ENCODE measurements around the gene TMEM107.
A peak's percentile ranks its signal among the peaks of the same experiment; 100 is the strongest.
"Not testable (repeated sequence)": the region's sequence is repeated elsewhere in the genome, so short reads cannot be mapped to it uniquely, and the experiment has no call there.

Gene TMEM107

GRCh38 chr17:8176197-8176940 lies at the start of gene TMEM107:
Gene TMEM107, minus strand, starts transcription at chr17:8176380. Its CDS starts 94 bp downstream, at chr17:8176286.
- peak; percentile 90 for DNase-seq (ENCODE audit: low spot score)

GRCh38 chr17:8224891-8225812 lies 49.0 kb upstream of the TMEM107 start:
- DNase-seq (ENCODE audit: low spot score): no peak

GRCh38 chr17:8223356-8224126 lies 47.4 kb upstream of the TMEM107 start:
- DNase-seq (ENCODE audit: low spot score): peak; percentile 53

GRCh38 chr17:8222630-8223355 lies 46.6 kb upstream of the TMEM107 start:
- peak; percentile 92 for DNase-seq (ENCODE audit: low spot score)

- DNase-seq (ENCODE audit: low spot score): no peak
These were observed 46.1 kb upstream of the TMEM107 start for GRCh38 chr17:8222380-8222629.

- peak; percentile 78 for DNase-seq (ENCODE audit: low spot score)
These were observed 45.6 kb upstream of the TMEM107 start for GRCh38 chr17:8221663-8222379.

GRCh38 chr17:8220783-8221662 lies 44.8 kb upstream of the TMEM107 start:
- DNase-seq (ENCODE audit: low spot score): peak; percentile 87

GRCh38 chr17:8214000-8214399 lies 37.8 kb upstream of the TMEM107 start:
- not testable (repeated sequence) for DNase-seq (ENCODE audit: low spot score)

- no peak for DNase-seq (ENCODE audit: low spot score)
These were observed 36.4 kb upstream of the TMEM107 start for GRCh38 chr17:8212312-8213180.

GRCh38 chr17:8210761-8211458 lies 34.7 kb upstream of the TMEM107 start:
- DNase-seq (ENCODE audit: low spot score): no peak

GRCh38 chr17:8209907-8210760 lies 34.0 kb upstream of the TMEM107 start, which contains the start of gene AURKB:
Gene AURKB, minus strand, starts transcription at chr17:8210575. Its CDS starts 351 bp downstream, at chr17:8210224.
- peak; percentile 95 for DNase-seq (ENCODE audit: low spot score)

GRCh38 chr17:8206536-8206935 lies 30.4 kb upstream of the TMEM107 start:
- DNase-seq (ENCODE audit: low spot score): no peak

- DNase-seq (ENCODE audit: low spot score): no peak
These were observed 28.8 kb upstream of the TMEM107 start for GRCh38 chr17:8204761-8205555.

- DNase-seq (ENCODE audit: low spot score): peak; percentile 92
These were observed 16.1 kb upstream of the TMEM107 start for GRCh38 chr17:8192070-8192815.

GRCh38 chr17:8190506-8190905 lies 14.3 kb upstream of the TMEM107 start:
- no peak for DNase-seq (ENCODE audit: low spot score)
